Smooth muscle cell (in vitro differentiated cells): ENCODE data around the gene BANP. TPM values are rescaled to one million over a fixed set of nuclear protein-coding genes. Genes with fewer than 3 reads are reported as not detected.

ENCODE experiments used
- DNase-seq: peaks from one replicate; lab custom pipeline; 2025; ENCODE audit not compliant: unreplicated experiment; lab: John Stamatoyannopoulos, UW
- H2AFZ ChIP-seq: fragments of 200-600 bp; sonication (generic); 2 replicates; pipeline ENCODE4 v1.6.0; 2016; ENCODE audit warnings: antibody characterized with exemption, low read depth, mild to moderate bottlenecking
- H3F3A ChIP-seq: fragments of 200-600 bp; sonication (generic); 2 replicates; pipeline ENCODE4 v1.6.0; 2017; ENCODE audit warnings: antibody characterized with exemption, low read depth
- H3K27ac ChIP-seq: fragments of 200-600 bp; sonication (generic); 2 replicates; pipeline ENCODE4 v1.5.1; 2016; ENCODE audit warnings: low read depth, mild to moderate bottlenecking
- H3K27me3 ChIP-seq: fragments of 200-600 bp; sonication (generic); 2 replicates; pipeline ENCODE4 v1.6.1; 2016; ENCODE audit warnings: low read depth, mild to moderate bottlenecking
- H3K36me3 ChIP-seq: fragments of 200-600 bp; sonication (generic); 2 replicates; pipeline ENCODE4 v1.5.1; 2016; ENCODE audit warnings: low read depth
- H3K4me1 ChIP-seq: fragments of 200-600 bp; sonication (generic); 2 replicates; pipeline ENCODE4 v1.5.1; 2016; ENCODE audit warnings: low read depth
- H3K4me2 ChIP-seq: fragments of 200-600 bp; sonication (generic); 2 replicates; pipeline ENCODE4 v1.6.0; 2016; ENCODE audit warnings: mild to moderate bottlenecking
- H3K4me3 ChIP-seq: fragments of 200-600 bp; sonication (generic); 2 replicates; pipeline ENCODE4 v1.5.1; 2016; ENCODE audit warnings: mild to moderate bottlenecking
- H3K79me2 ChIP-seq: fragments of 200-600 bp; sonication (generic); 2 replicates; pipeline ENCODE4 v1.6.0; 2016; ENCODE audit warnings: low read depth, mild to moderate bottlenecking
- H3K9ac ChIP-seq: fragments of 200-600 bp; sonication (generic); 2 replicates; pipeline ENCODE4 v1.6.0; 2016; ENCODE audit warnings: low read depth
- H3K9me3 ChIP-seq: fragments of 200-600 bp; sonication (generic); replicated peaks from 2 replicates; pipeline ENCODE4 v1.5.1; 2016; ENCODE audit warnings: low read depth
- H4K20me1 ChIP-seq: fragments of 200-600 bp; sonication (generic); 2 replicates; pipeline ENCODE4 v1.6.0; 2016; ENCODE audit warnings: low read depth
- WGBS: methylation state at CpG from one replicate; pipeline ENCODE4 v1.1.7; 2016; ENCODE audit warnings: low lambda C conversion rate; 5-methylcytosine and 5-hydroxymethylcytosine counted together
- polyA plus RNA-seq: library from polyadenylated mRNA; unstranded; fragments of >200 nt; fragmentation: Nextera tagmentation; extraction: Ambion mirVana; gene quantifications from 2 replicates; pipeline ENCODE4 v1.2.1, GENCODE V29; 2016
- total RNA-seq: library from RNA; depleted of rRNA; stranded (reverse); fragments of >200 nt; gene quantifications from 2 replicates; pipeline ENCODE4 v1.2.3, GENCODE V29; 2014
- TF ChIP-seq, protein P1 (sequence below): fragments of 200-600 bp; sonication (generic); IDR thresholded peaks from 2 replicates; pipeline ENCODE4 v1.5.1; 2017; ENCODE audit warnings: borderline replicate concordance, mild to moderate bottlenecking, antibody characterized with exemption; ENCODE audit not compliant: insufficient read depth, poor library complexity, severe bottlenecking

The BANP gene
- total and polyA plus RNA-seq, 2 experiments from 2014 or later, result 11.5 to 19.5 TPM

DNA sequence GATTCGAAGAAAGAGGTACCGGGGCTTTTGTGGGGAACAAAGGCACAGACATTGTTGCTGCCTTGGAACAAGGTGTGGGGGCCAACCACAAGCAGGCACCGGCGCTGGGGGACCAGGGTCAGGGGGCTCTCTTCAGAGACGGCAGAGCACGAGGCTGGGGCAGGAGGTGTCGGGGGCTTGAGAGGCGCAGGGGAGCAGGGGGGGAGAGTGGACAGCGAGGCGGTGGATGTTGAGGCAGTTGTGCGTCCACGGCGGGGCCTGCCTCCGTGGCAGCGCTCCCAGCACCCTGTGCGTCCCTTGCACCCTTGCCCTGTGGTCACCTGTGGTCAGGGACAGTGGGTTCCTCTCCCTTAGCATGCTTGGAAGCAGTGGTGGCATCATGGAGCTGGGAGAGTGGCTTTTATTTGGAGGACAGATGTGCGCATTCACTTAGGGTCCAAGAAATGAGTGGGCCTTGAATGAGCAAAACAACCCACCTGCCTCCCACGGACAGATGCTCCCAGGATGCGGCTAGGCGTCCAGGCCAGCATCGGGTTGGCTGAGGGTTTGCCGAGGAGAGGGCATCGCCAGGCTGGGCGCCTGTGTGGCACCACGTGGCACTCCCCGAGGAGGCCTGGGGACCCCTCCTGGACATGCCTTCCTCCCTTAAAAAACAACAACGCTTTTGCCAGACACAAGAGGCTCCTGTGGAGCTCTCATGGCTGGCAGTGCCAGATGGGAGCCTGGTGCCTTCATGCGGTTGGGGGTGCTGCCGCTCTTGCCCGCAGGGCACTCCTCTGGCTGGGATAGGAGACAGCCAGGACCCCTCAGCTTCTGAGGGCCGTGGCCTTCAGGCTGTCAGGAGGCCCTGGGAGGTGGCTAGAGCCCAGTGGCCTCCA lies 113.0 kb downstream of the BANP start:
- H2AFZ ChIP-seq, result no peak overlapping the region
- peaks cover 14% of the 10 kb centered on the region for H3K4me1 ChIP-seq
- 98% methylated on average over 21 of the region's 31 CpGs for WGBS
- H3K9me3 ChIP-seq, result no peaks in the 10 kb centered on the region
- no peak overlapping the region for H3K4me2 ChIP-seq
- H3K79me2 ChIP-seq, result no peaks in the 10 kb centered on the region
- H3K27me3 ChIP-seq, result no peaks in the 10 kb centered on the region
- peaks cover 10% of the 10 kb centered on the region for H4K20me1 ChIP-seq
- no peak overlapping the region for H3K4me3 ChIP-seq
- no peak for DNase-seq
- no peak overlapping the region for H3K27ac ChIP-seq
- TF ChIP-seq, protein P1, sequence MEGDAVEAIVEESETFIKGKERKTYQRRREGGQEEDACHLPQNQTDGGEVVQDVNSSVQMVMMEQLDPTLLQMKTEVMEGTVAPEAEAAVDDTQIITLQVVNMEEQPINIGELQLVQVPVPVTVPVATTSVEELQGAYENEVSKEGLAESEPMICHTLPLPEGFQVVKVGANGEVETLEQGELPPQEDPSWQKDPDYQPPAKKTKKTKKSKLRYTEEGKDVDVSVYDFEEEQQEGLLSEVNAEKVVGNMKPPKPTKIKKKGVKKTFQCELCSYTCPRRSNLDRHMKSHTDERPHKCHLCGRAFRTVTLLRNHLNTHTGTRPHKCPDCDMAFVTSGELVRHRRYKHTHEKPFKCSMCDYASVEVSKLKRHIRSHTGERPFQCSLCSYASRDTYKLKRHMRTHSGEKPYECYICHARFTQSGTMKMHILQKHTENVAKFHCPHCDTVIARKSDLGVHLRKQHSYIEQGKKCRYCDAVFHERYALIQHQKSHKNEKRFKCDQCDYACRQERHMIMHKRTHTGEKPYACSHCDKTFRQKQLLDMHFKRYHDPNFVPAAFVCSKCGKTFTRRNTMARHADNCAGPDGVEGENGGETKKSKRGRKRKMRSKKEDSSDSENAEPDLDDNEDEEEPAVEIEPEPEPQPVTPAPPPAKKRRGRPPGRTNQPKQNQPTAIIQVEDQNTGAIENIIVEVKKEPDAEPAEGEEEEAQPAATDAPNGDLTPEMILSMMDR, result no peak
- H3K36me3 ChIP-seq, result no peaks in the 10 kb centered on the region
- H3K9ac ChIP-seq, result no peak overlapping the region
- peaks cover 9% of the 10 kb centered on the region for H3F3A ChIP-seq

DNA sequence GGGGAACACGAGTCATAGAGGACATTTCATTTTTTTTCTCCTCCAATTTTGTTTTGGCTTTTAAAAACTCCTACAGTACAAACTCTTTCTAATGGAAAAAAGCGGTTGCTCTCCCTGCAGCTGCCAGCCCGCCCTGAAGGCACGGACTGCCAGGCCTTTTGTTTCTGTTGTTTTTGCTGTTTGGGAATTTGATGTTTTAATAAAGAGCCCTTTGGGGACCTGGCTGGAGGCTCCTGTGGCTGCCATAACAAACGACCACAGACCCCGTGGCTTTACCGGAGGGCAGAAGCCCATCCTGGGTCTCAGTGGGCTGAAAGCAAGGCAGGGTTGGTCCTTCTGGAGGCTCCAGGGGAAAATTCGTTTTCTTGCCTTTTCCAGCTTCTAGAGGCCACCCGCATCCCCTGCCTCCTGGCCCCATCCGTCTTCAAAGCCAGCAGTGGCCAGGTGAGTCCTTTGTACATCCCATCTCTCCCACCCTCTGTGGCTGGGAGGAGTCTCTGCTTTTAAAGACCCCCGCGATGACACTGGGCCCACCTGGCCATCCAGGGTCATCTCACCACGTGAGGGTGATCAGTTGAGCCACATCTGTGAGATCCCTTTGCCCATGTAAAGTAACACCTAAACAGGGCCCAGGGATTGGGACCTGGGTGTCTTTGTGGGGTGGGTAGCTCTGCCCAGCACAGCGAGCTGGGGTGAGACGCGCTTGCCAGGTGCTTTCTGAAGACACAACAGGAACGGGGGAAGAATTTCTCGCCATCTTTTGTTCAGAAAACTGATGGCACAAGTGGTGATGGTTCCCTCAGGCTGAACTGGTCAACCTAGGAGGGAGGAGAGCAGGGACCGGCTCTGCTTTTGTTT lies 113.9 kb downstream of the BANP start:
- no peak overlapping the region for H3K4me2 ChIP-seq
- H3K9me3 ChIP-seq, result no peaks in the 10 kb centered on the region
- no peak overlapping the region for H3K4me3 ChIP-seq
- peaks cover 10% of the 10 kb centered on the region for H4K20me1 ChIP-seq
- WGBS, result 93% methylated on average over 19 of the region's 19 CpGs
- DNase-seq, result no peak
- no peaks in the 10 kb centered on the region for H3K36me3 ChIP-seq
- H3K79me2 ChIP-seq, result no peaks in the 10 kb centered on the region
- peaks cover 14% of the 10 kb centered on the region for H3K4me1 ChIP-seq
- TF ChIP-seq, protein P1, result no peak
- H3K9ac ChIP-seq, result no peak overlapping the region
- H3K27me3 ChIP-seq, result no peaks in the 10 kb centered on the region
- H3K27ac ChIP-seq, result no peak overlapping the region
- H3F3A ChIP-seq, result peaks cover 9% of the 10 kb centered on the region
- no peak overlapping the region for H2AFZ ChIP-seq

DNA sequence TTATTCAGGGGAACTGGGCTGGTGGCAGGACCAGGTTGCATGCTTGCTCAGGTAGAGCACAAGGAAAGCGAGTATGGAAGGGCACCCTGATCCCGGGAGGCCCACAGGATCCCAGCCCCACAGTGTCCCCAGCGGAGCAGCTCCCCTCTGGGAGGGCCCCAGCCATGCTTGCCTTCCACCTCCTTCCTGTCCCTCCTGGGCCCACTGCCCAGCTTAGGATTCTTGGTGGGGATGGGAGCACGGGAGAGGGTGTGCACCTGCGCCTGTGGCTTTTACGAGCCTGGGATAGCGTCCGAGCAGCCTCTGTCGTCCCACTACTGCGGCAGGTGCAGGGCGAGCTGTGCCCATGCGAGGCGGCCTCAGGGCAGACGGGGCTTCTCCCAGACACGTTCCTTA lies 114.5 kb downstream of the BANP start:
- WGBS, result 95% methylated on average over 15 of the region's 15 CpGs
- no peaks in the 10 kb centered on the region for H3K79me2 ChIP-seq
- TF ChIP-seq, protein P1, result no peak
- H3K4me2 ChIP-seq, result no peak overlapping the region
- no peak overlapping the region for H3K27ac ChIP-seq
- no peak for DNase-seq
- no peak overlapping the region for H3K9ac ChIP-seq
- H3K9me3 ChIP-seq, result no peaks in the 10 kb centered on the region
- H3K4me3 ChIP-seq, result no peak overlapping the region
- peaks cover 9% of the 10 kb centered on the region for H3F3A ChIP-seq
- peaks cover 14% of the 10 kb centered on the region for H3K4me1 ChIP-seq
- no peaks in the 10 kb centered on the region for H3K36me3 ChIP-seq
- H4K20me1 ChIP-seq, result peaks cover 10% of the 10 kb centered on the region
- no peaks in the 10 kb centered on the region for H3K27me3 ChIP-seq
- no peak overlapping the region for H2AFZ ChIP-seq
